Urinary bladder (tissue), 4 donors: Measurements from ENCODE around the gene ACAA1. TPM values are rescaled to one million over a fixed set of nuclear protein-coding genes. Genes with fewer than 3 reads are reported as not detected.
A peak's percentile ranks its signal among the peaks of the same experiment; 100 is the strongest.

Experiments used
- DNase-seq: peaks from one replicate; pipeline ENCODE4 v3.0.0-alpha.2; 2015; ENCODE audit errors: extremely low spot score
- H3K27ac ChIP-seq: one replicate; pipeline ENCODE4 v1.5.1; 2013; ENCODE audit warnings: low read depth, mild to moderate bottlenecking, moderate library complexity
- H3K36me3 ChIP-seq: one replicate; pipeline ENCODE4 v1.6.1; 2013; ENCODE audit warnings: mild to moderate bottlenecking, moderate library complexity; ENCODE audit not compliant: insufficient read depth
- H3K4me1 ChIP-seq: one replicate; pipeline ENCODE4 v1.6.1; 2013; ENCODE audit warnings: mild to moderate bottlenecking, moderate library complexity; ENCODE audit not compliant: insufficient read depth
- H3K4me3 ChIP-seq: one replicate; pipeline ENCODE4 v1.5.1; 2013; ENCODE audit warnings: low read depth, low read length
- WGBS: extraction: QIAGEN DNeasy Blood & Tissue Kit; methylation state at CpG from one replicate; pipeline ENCODE4 v1.1.7; 2013; 5-methylcytosine and 5-hydroxymethylcytosine counted together
- polyA plus RNA-seq: library from polyadenylated mRNA; stranded (reverse); fragments of 200-250 nt; gene quantifications from one replicate; pipeline ENCODE4 v1.2.3, GENCODE V29; 2013
- total RNA-seq: library from RNA; depleted of rRNA; stranded (reverse); fragments of >200 nt; gene quantifications from one replicate; pipeline ENCODE4 v1.2.3, GENCODE V29; 2014
- donor health status: healthy with polysubstance abuse.
- donor health status: healthy.

The ACAA1 gene
- total and polyA plus RNA-seq, 2 donors: 16.2 to 55.3 TPM

- WGBS: 79% methylated on average over 5 of the region's 5 CpGs
- Histone ChIP-seq H3K27ac (no peak overlapping the region), H3K4me1 (no peaks in the 10 kb centered on the region), H3K36me3 (no peaks in the 10 kb centered on the region), H3K4me3 (no peak overlapping the region)
- no peak for DNase-seq
Observed at GRCh38 chr3:38148311-38148882, 11.5 kb upstream of the ACAA1 start.

- DNase-seq: no peak
- H3K4me1 ChIP-seq: no peaks in the 10 kb centered on the region
- no peaks in the 10 kb centered on the region for H3K36me3 ChIP-seq
- H3K4me3 ChIP-seq: no peak overlapping the region
- 89% methylated on average over 3 of the region's 3 CpGs for WGBS
- no peak overlapping the region for H3K27ac ChIP-seq
Observed at GRCh38 chr3:38147421-38147820, 10.5 kb upstream of the ACAA1 start.

- no peak for DNase-seq
- no peak overlapping the region for H3K27ac ChIP-seq
- H3K4me3 ChIP-seq: no peak overlapping the region
- no peaks in the 10 kb centered on the region for H3K36me3 ChIP-seq
- 86% methylated on average over 2 of the region's 2 CpGs for WGBS
- H3K4me1 ChIP-seq: no peaks in the 10 kb centered on the region
Observed at GRCh38 chr3:38146504-38146903, 9.6 kb upstream of the ACAA1 start.

GRCh38 chr3:38143511-38143910 is 6.6 kb upstream of the ACAA1 start:
- DNase-seq: no peak
- WGBS: 70% methylated on average over 3 of the region's 3 CpGs
- H3K36me3 ChIP-seq: no peaks in the 10 kb centered on the region
- no peak overlapping the region for H3K4me3 ChIP-seq
- no peak overlapping the region for H3K27ac ChIP-seq
- H3K4me1 ChIP-seq: no peaks in the 10 kb centered on the region

- Histone ChIP-seq H3K27ac (no peak overlapping the region), H3K4me3 (no peak overlapping the region), H3K4me1 (no peaks in the 10 kb centered on the region), H3K36me3 (no peaks in the 10 kb centered on the region)
- 76% methylated on average over 1 of the region's 1 CpG for WGBS
- DNase-seq: no peak
Observed at GRCh38 chr3:38142959-38143358, 6.0 kb upstream of the ACAA1 start.

GRCh38 chr3:38141952-38142273 is 5.0 kb upstream of the ACAA1 start:
- WGBS: 95% methylated on average over 2 of the region's 2 CpGs
- Histone ChIP-seq H3K36me3 (no peaks in the 10 kb centered on the region), H3K4me1 (no peaks in the 10 kb centered on the region), H3K27ac (no peak overlapping the region), H3K4me3 (no peak overlapping the region)
- no peak for DNase-seq

- Histone ChIP-seq H3K27ac (no peak overlapping the region), H3K4me1 (no peaks in the 10 kb centered on the region), H3K4me3 (no peak overlapping the region), H3K36me3 (no peaks in the 10 kb centered on the region)
- no peak for DNase-seq
- WGBS: 94% methylated on average over 7 of the region's 7 CpGs
Observed at GRCh38 chr3:38141173-38141951, 4.4 kb upstream of the ACAA1 start.

- H3K4me1 ChIP-seq: no peaks in the 10 kb centered on the region
- 97% methylated on average over 13 of the region's 13 CpGs for WGBS
- H3K4me3 ChIP-seq: no peak overlapping the region
- no peak overlapping the region for H3K27ac ChIP-seq
- no peaks in the 10 kb centered on the region for H3K36me3 ChIP-seq
- no peak for DNase-seq
Observed at GRCh38 chr3:38140326-38141172, 3.6 kb upstream of the ACAA1 start.

GRCh38 chr3:38139652-38140051 is 2.7 kb upstream of the ACAA1 start:
- DNase-seq: no peak
- peak overlapping the region; percentile 69 for H3K4me3 ChIP-seq
- H3K27ac ChIP-seq: no peak overlapping the region
- H3K36me3 ChIP-seq: no peaks in the 10 kb centered on the region
- H3K4me1 ChIP-seq: no peaks in the 10 kb centered on the region
- 85% methylated on average over 7 of the region's 7 CpGs for WGBS

- Histone ChIP-seq H3K27ac (peak overlapping the region; percentile 86), H3K4me3 (peak overlapping the region; percentile 69), H3K4me1 (no peaks in the 10 kb centered on the region), H3K36me3 (no peaks in the 10 kb centered on the region)
- DNase-seq: no peak
- 14% methylated on average over 8 of the region's 8 CpGs for WGBS
Observed at GRCh38 chr3:38139191-38139590, 2.3 kb upstream of the ACAA1 start.

- Histone ChIP-seq H3K27ac (peak within 1 kb of the TSS; percentile 86), H3K4me1 (no peaks in the 10 kb centered on the region), H3K4me3 (peak within 1 kb of the TSS; percentile 69), H3K36me3 (no peaks in the 10 kb centered on the region)
- no peak for DNase-seq
- under 1% methylated on average over 65 of the region's 65 CpGs for WGBS
Observed at GRCh38 chr3:38138349-38139190, 1.6 kb upstream of the ACAA1 start, which contains the start of gene MYD88. Gene MYD88, plus strand, starts transcription at chr3:38138661. Its CDS starts 40 bp downstream, at chr3:38138701.

GRCh38 chr3:38137615-38138348 is 855 bp upstream of the ACAA1 start:
- 17% methylated on average over 22 of the region's 22 CpGs for WGBS
- Histone ChIP-seq H3K27ac (peak overlapping the region; percentile 86), H3K36me3 (no peaks in the 10 kb centered on the region), H3K4me3 (peak overlapping the region; percentile 69), H3K4me1 (no peaks in the 10 kb centered on the region)
- DNase-seq: no peak

GRCh38 chr3:38136393-38136776 is 542 bp downstream of the ACAA1 start:
- no peak for DNase-seq
- H3K4me1 ChIP-seq: no peaks in the 10 kb centered on the region
- under 1% methylated on average over 20 of the region's 20 CpGs for WGBS
- no peaks in the 10 kb centered on the region for H3K36me3 ChIP-seq
- H3K27ac ChIP-seq: peak overlapping the region; percentile 42
- H3K4me3 ChIP-seq: peak overlapping the region; percentile 94
